Activated effector memory CD4-positive, alpha-beta T cell treated with anti-CD3 and anti-CD28 coated beads, Interleukin-2, amount 50 U/mL, for 16 hours (primary cell): ENCODE data around the gene HEXD.

ENCODE experiments used
- DNase-seq: peaks from one replicate; pipeline ENCODE4 v3.0.0-alpha.2; 2020

Gene HEXD

DNA sequence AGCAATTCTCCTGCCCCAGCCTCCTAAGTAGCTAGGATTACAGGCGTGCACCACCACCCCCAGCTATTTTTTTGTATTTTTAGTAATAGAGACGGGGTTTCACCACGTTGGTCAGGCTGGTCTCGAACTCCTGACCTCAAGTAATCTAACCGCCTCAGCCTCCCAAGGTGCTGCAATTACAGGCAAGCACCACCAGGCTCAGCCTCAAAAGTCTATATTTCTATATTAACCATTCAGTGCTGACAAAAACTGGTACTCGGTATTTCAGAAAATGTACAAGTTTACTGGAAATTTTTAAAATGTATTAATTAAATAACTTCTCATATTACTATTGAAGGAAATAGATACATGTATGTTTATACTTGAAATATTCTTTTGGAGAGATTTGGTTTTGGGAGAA lies 1.4 kb upstream of the HEXD start:
- no peak for DNase-seq

DNA sequence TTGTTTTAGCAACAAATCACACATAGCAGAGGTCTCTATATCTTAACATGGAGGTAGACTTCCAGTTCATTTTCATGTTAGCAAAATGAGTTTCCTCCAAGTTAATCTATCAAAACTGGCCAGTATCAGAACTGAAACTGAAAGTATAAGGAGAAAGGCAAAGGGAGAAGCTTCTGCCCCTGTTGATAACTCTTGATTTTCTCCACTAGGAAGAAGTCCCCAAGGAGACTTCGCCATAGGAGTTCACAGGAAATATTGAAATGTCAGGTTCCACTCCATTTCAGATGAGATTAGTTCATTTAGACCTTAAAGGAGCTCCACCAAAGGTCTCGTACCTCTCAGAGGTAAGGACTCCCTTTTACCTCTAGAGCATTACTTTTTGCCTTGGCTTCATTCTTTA lies 1.4 kb downstream of the HEXD start:
- no peak for DNase-seq

DNA sequence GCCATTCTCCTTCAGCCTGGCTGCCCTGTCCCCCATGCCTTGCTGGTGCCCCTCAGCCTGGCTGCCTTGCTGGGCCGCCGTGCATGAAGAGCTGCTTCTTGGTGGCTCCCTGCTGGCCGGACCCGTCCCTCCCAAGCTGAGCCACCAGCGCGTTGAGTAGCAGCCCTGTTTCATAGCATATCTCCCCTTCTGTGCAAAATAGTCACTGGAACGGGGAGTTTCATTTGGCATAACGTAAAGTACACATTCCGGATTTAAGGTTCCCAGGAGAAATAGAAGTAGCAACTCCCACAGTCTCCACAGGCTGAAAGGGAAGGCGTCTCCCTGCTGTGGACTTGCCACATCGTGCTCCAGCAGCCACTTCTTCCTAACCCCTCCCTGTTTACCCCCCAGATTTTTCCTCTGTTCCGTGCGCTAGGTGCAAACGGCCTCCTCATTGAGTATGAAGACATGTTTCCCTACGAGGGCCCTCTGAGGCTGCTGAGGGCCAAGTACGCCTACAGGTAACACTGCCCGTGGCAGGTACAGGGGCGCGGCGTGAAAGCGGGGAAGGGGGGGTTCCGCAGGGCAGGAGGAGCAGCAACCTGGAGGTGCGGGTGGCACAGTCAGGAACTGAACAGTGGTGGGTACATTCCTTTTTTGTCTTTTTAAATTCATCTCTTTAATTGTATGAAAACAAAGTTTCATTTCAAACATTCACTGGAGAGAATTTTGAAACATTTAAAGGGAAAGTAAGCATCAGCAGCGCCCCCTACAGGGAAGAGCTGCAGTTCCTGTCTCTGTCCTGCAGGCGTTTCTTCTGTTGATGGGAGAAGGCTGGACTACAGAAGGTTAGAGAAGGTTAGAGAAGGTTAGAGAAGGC lies 6.1 kb downstream of the HEXD start:
- peak; percentile 84 for DNase-seq

DNA sequence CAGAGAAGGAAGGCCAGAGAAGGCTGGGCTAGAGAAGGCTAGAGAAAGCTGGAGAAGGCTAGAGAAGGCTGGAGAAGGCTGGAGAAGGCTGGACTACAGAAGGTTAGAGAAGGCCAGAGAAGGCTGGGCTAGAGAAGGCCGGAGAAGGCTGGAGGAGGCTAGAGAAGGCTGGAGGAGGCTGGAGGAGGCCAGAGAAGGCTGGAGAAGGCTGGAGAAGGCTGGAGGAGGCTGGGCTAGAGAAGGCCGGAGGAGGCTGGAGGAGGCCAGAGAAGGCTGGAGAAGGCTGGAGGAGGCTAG lies 6.7 kb downstream of the HEXD start:
- DNase-seq, result no peak

DNA sequence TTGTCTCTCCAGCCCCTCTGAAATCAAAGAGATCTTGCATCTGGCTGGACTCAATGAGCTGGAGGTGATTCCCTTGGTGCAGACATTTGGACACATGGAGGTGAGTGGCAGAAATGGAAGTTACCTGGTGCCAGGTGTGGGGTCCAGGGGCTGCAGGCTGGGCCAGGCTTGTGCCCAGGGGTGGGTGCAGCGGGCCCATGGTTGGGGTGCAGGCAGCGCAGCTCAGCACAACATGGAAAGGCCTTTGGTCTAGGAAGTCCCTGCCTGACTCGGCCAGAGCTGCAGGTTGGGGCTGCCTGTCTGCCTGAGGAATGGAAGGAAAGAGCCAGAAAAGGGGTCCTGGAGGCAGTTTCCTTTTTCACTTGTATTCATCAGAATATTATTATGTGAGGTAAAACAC lies 10.4 kb downstream of the HEXD start:
- no peak for DNase-seq

DNA sequence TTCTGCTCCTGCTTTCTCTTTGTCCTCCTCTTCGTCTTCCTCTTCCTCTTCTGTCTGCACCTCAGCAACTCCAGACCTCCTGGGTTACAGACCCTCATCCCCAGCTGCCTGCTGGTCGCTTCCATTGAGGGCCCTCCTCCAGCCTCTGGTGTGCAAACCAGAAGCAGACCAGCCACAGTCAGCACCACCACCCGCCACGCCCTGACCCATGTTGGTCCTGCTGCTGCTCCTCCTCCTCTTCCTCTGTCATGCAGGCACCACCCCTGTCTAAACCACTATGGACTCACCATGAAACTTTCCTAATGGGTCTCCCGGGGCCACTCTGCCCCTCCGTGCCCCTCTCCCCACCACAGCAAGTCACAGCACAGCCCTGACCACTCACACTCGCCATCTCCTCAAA lies 11.7 kb downstream of the HEXD start:
- no peak for DNase-seq

DNA sequence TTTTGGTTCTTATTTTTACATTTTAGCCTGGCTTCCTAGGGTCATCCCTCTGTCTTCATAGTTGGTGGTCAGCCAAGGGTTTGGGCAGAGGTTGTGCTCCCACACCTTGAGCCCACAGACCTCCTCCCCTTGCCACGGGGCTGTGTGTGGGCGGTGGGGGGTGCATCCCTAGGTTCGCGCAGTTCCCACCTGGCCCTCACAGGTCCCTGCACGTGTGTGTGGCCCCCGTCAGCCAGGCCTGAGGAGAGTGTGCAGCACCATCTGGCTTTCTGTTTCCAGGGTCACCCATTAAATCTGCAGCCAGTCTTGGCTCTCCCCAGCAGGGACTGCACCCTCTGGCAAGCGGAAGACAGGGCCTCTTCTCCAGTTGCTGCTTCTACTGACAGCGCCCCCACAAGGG lies 13.9 kb downstream of the HEXD start:
- DNase-seq, result no peak

DNA sequence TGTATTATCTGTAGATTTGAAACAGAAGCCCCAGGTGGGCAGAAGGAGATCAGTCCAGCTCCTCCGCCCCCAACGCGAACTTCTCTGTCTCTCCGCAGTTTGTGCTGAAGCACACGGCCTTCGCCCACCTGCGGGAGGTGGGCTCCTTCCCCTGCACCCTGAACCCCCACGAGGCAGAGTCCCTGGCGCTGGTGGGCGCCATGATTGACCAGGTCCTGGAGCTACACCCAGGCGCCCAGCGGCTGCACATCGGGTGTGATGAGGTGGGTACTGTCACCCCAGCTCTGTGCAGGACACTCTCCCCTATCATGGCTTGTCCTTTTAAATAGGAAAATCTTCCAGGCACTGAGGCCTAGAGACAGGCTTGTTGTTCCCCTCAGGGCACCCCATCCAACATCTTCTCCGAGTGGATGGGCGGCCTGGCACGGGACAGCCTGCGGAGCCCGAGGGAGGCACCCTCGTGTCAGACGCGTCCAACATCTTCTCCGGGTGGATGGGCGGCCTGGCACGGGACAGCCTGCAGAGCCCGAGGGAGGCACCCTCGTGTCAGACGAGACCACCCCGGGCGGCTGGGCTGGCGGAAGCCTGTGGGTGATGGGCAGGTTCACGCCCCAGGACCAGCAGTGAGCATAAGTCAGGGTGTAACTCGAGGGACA lies 15.5 kb downstream of the HEXD start:
- DNase-seq, result no peak

DNA sequence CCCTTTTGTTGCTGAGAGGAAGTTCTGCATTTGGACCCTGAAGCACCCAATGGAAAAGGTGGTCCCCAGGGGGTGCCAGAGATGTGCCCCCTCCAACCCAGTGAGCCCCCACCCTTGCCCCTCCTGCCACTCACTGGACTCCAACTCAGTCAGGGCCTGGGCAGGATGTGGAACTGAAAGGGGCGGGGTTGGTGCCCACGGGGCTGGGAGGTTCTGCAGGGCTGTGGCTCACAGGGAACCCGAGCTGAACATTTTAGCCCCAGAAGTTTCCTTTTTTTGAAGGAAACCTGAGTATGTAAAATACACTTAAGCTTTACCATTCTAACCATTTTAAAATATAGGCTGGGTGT lies 16.0 kb downstream of the HEXD start:
- DNase-seq, result no peak

DNA sequence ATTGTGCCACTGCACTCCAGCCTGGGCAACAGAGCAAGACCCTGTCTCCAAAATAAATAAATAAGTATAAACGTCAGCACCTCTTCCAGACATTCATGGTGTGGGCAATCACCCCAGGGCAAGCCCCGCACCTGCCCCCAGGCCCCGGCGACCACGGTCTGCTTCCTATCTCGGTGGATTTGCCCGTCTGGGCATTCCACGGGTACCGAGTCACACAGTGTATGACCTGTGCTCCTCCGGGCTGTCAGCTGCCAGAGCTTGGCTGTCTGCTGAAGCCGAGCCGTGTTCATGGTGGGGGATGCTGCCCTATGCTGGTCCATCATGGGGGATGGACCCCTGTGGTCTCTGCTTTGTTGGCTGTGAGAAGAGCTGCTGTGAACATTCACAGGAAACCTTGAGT lies 17.0 kb downstream of the HEXD start:
- no peak for DNase-seq

DNA sequence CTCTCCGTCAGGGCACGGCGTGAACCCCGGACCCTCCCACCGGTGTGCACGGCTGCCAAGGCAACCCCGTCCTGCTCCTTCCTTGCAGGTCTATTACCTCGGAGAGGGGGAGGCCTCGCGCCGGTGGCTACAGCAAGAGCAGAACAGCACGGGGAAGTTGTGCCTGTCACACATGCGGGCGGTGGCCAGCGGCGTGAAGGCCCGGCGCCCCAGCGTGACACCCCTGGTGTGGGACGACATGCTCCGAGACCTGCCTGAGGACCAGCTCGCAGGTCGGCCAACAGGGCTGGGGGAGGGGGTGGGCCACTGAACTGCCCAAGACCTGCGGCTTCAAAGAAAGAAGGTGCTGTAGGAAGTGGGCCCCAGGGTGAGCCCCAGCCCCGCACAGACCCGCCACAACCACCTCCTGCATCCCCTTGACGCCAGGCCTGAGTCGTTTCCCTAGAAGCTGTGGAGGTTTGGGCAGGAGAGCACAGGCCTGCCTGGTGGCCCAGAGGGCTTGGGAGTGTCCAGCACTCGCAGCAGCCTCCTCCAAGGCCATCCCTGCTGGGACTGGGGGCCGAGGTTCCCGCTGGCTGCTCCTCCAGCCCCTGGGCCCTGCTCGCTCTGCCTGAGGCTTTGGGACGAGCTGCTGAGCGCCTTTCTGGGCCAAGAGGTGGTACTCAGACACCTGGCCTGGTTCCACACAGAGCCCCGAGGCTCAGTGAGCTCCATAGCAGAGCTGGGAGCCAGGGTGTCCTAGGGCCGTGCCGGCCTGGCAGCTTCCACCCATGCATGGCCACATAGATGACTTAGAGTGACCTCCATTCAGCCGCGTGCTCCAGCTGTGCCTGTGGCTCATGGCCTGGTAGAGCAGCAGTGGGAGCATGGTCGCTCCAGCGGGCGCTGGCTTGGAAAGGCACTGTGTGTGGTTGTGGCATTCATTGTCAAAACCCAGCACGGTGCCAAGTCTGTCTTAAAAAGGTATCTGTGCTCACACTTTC lies 17.7 kb downstream of the HEXD start:
- DNase-seq, result no peak

DNA sequence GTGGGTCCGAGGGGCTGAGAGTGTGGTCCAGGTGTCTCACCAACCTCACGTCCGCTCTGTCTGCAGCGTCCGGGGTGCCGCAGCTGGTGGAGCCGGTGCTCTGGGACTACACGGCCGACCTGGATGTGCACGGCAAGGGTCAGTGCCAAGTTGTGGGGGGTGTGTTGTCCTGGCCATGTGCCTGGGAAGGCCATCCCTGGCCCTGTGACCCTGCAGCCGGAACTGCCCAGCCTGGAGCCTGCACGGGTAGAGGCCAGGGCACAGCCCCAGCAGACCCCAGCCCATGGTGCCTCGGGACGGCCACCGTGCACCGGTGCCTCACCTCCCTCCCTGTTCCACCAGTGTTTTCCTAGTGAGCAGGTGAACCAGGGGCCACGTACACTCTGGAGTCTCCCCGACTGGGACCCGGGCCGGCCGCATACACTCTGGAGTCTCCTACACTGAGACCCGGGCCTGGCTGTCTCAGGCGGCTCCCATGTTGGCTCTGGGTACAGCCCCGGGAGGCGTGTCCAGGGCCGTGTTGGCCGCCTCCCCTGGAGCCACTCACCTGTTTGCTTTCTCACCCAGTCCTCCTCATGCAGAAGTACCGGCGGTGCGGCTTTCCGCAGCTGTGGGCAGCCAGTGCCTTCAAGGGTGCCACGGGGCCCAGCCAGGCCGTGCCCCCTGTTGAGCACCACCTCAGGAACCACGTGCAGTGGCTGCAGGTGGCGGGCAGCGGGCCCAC lies 18.6 kb downstream of the HEXD start:
- DNase-seq, result no peak

DNA sequence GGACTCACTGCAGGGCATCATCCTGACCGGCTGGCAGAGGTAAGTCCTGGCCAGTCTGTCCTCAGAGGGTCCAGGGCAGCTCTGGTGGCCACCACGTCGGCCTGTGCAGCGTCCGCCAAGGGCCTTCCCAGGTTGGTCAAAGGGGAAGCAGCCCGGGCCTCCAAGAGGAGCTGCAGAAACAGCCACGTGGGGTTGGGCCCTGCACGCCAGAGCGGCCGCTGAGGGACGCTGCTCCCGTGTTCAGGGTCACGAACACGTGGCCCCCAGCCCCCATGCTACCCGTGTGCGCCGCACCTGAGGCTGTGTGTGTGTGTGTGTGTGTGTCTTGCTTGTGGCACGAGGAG lies 19.1 kb downstream of the HEXD start:
- DNase-seq, result no peak

DNA sequence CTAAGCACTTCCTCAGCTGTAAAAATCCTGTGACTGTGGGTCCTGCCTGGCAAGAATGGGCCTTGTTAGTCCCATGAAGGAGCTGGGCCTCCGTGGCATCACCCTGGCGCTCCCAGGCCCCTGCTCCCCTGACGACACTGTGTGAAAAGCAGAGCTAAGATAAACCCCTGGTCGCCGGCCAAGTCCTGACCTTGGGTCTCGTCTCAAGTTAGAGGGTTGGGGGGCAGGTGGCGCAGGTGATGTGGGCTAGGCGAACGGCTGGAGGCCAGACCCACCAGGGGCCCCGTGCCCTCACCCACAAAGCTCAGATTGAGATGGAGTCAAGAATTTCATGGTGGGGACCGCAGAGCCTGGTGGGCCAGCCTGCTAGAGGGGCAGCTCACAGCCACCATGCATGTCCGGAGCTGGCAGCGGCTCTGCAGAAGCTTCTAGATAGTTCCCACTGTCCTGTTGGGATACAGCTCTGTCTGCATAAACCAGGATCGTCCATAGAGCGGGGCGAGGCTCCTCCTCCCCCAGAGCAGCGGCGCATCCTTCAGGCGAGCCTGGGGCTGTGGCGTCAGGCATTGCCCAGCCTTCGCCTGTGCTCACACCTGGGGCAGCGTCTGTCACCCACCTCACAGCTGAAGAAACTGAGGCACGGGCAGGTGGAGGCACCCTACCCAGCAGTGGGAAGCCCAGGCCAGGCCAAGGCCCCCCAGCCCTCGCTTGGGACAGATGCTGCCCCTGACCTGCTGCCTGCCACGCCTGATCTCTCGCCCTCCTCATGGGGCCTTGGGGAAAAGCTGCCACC lies 20.4 kb downstream of the HEXD start:
- DNase-seq, result no peak

DNA sequence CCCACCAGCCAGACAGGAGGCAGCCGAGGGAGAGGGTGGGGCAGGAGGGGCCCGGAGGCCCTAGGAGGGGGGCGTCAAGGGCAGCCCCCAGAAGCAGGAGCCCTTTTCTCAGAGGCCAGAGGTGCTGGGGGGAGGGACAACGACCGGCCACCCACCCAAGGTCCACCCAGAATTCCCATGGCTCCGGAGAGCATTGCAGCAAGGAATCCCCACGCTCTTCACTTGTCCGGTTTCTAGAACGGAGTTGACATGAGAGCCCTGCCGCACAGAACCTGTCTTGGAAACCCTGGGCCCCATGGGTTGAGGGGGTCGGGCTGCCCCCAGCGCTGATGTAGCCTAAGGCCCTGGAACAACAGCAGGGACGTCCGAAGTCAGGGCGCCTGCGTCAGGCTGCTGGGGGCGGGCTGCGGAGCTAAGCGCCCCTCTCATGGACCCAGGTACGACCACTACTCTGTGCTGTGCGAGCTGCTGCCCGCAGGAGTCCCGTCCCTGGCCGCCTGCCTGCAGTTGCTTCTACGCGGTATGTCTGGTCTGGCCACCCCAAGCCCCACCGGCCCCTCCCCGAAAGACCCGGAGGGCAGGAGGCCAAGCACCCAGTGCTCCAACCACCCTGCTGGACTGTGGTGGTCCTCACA lies 21.2 kb downstream of the HEXD start:
- DNase-seq, result no peak

DNA sequence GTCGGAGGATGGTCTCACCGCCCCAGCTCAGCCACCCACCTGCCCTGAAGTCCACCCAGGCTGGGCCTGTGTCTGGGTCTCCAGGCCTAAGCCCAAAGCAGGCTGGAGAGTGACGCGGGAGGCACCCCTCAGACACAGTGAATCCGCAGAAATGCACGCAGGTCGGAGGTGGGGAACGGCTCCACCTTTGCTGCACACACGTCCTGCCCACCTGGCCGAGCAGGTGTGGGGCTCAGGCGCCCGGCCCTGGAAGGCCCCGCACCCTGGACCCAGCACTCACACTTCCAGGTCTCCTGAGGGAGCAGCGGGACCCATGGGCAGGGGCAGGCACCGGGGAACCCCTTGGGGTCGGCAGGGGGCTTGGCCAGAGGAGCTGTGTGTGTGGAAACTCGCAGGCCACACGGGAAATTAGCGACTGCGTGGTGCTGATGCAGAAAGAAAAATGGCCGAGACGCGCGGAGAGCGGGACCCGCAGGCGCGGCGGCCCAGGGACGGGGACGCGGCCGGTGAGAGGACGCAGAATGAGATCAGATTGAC lies 21.8 kb downstream of the HEXD start:
- DNase-seq, result no peak

DNA sequence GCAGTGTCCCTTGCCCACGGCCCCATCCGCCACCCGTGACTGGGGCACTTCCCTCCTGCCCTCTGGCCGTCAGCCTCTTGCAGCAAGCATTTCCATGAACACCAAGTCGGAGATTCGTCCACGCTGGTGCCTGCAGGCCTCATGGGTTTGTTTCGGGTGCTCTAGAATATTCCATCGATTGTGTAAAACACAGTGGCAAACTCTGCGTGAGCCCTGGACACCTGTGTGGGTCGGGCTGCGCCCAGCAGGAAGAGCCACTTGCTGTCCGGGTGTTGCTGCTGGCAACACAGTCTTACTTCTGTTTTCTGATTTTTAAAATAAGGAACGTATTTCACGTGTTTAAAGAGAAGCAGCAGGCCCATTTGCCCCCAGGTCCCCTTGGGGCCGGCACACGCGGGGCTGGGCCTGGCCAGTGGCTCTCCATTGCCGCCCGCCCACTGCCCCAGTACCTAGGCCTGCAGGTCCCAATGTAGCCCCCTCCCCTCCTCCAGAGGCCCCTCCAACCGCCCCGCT lies 22.4 kb downstream of the HEXD start:
- no peak for DNase-seq

DNA sequence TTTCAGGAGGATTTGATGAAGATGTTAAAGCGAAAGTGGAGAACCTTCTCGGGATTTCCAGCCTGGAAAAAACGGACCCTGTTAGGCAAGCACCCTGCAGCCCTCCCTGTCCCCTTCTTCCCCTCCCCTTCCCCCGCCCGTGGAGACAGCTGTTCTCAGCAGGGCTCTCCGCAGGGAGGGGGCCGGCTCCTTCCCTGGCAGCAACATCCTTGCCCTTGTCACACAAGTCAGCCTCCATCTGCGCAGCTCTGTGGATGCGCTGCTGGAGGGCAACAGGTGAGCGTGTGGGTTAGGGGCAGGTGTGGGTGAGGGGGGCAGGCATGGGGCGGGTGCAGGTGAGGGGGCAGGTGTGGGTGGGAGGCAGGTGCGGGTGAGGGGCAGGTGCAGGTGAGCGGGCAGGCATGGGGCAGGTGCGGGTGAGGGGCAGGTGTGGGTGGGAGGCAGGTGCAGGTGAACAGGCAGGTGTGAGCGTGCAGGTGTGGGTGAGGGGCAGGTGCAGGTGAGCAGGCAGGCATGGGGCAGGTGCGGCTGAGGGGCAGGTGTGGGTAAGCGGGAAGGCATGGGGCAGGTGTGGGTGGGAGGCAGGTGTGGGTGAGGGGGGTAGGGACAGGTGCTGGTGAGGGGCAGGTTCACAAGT lies 23.0 kb downstream of the HEXD start:
- no peak for DNase-seq

DNA sequence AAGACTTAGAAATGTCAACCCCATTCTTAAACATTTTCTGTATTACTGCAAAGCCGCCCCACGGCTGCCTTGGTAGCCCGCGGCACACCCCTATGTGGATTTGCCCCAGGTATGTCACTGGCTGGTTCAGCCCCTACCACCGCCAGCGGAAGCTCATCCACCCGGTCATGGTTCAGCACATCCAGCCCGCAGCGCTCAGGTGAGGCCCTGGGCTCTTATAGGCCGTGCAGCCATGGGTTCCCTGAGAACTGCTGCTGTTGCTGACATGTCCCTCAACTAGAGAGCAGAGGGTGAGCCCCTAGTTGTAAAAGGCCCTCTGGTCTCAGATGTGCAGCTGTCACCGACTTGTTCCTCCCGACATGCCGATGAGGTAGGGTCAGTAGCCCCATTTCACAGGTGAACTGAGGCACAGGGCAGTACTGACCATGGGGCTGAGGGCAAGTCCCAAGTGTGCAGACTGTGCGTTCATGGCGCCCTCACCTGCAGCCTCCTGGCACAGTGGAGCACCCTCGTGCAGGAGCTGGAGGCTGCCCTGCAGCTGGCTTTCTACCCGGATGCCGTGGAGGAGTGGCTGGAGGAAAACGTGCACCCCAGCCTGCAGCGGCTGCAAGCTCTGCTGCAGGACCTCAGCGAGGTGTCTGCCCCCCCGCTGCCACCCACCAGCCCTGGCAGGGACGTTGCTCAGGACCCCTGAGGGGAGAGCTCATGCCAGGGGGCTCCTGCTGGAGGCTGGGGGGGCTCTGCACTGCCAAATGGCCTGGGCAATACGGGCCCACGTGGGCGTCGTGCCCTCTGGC lies 23.7 kb downstream of the HEXD start:
- no peak for DNase-seq
